HUES6 (cell line): Measurements from ENCODE around the gene DDAH1.

Source experiments
- H3K27ac ChIP-seq: 2 replicates; pipeline ENCODE4 v1.7.0; 2013; ENCODE audit warnings: low read depth, mild to moderate bottlenecking, low read length, inconsistent platforms
- H3K27me3 ChIP-seq: 2 replicates; pipeline ENCODE4 v1.6.1; 2013; ENCODE audit warnings: low read length; ENCODE audit not compliant: control insufficient read depth, insufficient read depth
- H3K36me3 ChIP-seq: 2 replicates; pipeline ENCODE4 v1.6.1; 2013; ENCODE audit warnings: low read length; ENCODE audit not compliant: control insufficient read depth, insufficient read depth
- H3K4me1 ChIP-seq: 2 replicates; pipeline ENCODE4 v1.6.1; 2013; ENCODE audit warnings: low read length; ENCODE audit not compliant: control insufficient read depth, insufficient read depth
- H3K4me3 ChIP-seq: 2 replicates; pipeline ENCODE4 v1.5.1; 2013; ENCODE audit warnings: low read depth, low read length
- H3K9ac ChIP-seq: one replicate; pipeline ENCODE4 v1.6.1; 2013; ENCODE audit warnings: mild to moderate bottlenecking, low read length
- H3K9me3 ChIP-seq: 2 replicates; pipeline ENCODE4 v1.6.1; 2013; ENCODE audit warnings: low read depth, low read length; ENCODE audit not compliant: control insufficient read depth, insufficient read depth

The DDAH1 gene

GRCh38 chr1:85413169-85413568 is 51.8 kb downstream of the DDAH1 start:
- Histone ChIP-seq H3K4me1 (peaks cover 19% of the 10 kb centered on the region), H3K36me3 (no peaks in the 10 kb centered on the region), H3K27me3 (no peaks in the 10 kb centered on the region), H3K4me3 (no peak overlapping the region), H3K9ac (no peak overlapping the region), H3K9me3 (no peaks in the 10 kb centered on the region), H3K27ac (no peak overlapping the region)

GRCh38 chr1:85411567-85412305 is 53.2 kb downstream of the DDAH1 start:
- no peaks in the 10 kb centered on the region for H3K36me3 ChIP-seq
- peaks cover 16% of the 10 kb centered on the region for H3K4me1 ChIP-seq
- no peaks in the 10 kb centered on the region for H3K9me3 ChIP-seq
- H3K4me3 ChIP-seq: no peak overlapping the region
- no peaks in the 10 kb centered on the region for H3K27me3 ChIP-seq
- no peak overlapping the region for H3K9ac ChIP-seq
- no peak overlapping the region for H3K27ac ChIP-seq

- no peaks in the 10 kb centered on the region for H3K27me3 ChIP-seq
- H3K4me3 ChIP-seq: no peak overlapping the region
- no peaks in the 10 kb centered on the region for H3K9me3 ChIP-seq
- peaks cover 18% of the 10 kb centered on the region for H3K4me1 ChIP-seq
- no peak overlapping the region for H3K9ac ChIP-seq
- H3K27ac ChIP-seq: no peak overlapping the region
- no peaks in the 10 kb centered on the region for H3K36me3 ChIP-seq
Observed at GRCh38 chr1:85409516-85409915, 55.4 kb downstream of the DDAH1 start.

- H3K9ac ChIP-seq: no peak overlapping the region
- H3K27me3 ChIP-seq: no peaks in the 10 kb centered on the region
- no peak overlapping the region for H3K27ac ChIP-seq
- H3K9me3 ChIP-seq: no peaks in the 10 kb centered on the region
- peaks cover 18% of the 10 kb centered on the region for H3K4me1 ChIP-seq
- no peaks in the 10 kb centered on the region for H3K36me3 ChIP-seq
- H3K4me3 ChIP-seq: no peak overlapping the region
Observed at GRCh38 chr1:85407746-85408377, 57.1 kb downstream of the DDAH1 start.

- H3K27me3 ChIP-seq: no peaks in the 10 kb centered on the region
- peaks cover 16% of the 10 kb centered on the region for H3K4me1 ChIP-seq
- no peak overlapping the region for H3K4me3 ChIP-seq
- H3K27ac ChIP-seq: no peak overlapping the region
- H3K36me3 ChIP-seq: no peaks in the 10 kb centered on the region
- no peaks in the 10 kb centered on the region for H3K9me3 ChIP-seq
- no peak overlapping the region for H3K9ac ChIP-seq
Observed at GRCh38 chr1:85406887-85407533, 57.9 kb downstream of the DDAH1 start.

- H3K27ac ChIP-seq: no peak overlapping the region
- H3K4me1 ChIP-seq: peaks cover 7% of the 10 kb centered on the region; the same call in 1 of the 2 replicates
- no peaks in the 10 kb centered on the region for H3K27me3 ChIP-seq
- H3K36me3 ChIP-seq: no peaks in the 10 kb centered on the region
- no peaks in the 10 kb centered on the region for H3K9me3 ChIP-seq
- no peak overlapping the region for H3K4me3 ChIP-seq
- no peak overlapping the region for H3K9ac ChIP-seq
Observed at GRCh38 chr1:85406081-85406480, 58.9 kb downstream of the DDAH1 start.

- no peak overlapping the region for H3K27ac ChIP-seq
- no peaks in the 10 kb centered on the region for H3K36me3 ChIP-seq
- H3K4me3 ChIP-seq: no peak overlapping the region
- H3K9ac ChIP-seq: no peak overlapping the region
- no peaks in the 10 kb centered on the region for H3K9me3 ChIP-seq
- no peaks in the 10 kb centered on the region for H3K27me3 ChIP-seq
- H3K4me1 ChIP-seq: peaks cover 8% of the 10 kb centered on the region; the same call in 1 of the 2 replicates
Observed at GRCh38 chr1:85404408-85404807, 60.6 kb downstream of the DDAH1 start.

- no peak overlapping the region for H3K9ac ChIP-seq
- H3K36me3 ChIP-seq: no peaks in the 10 kb centered on the region
- H3K4me3 ChIP-seq: no peak overlapping the region
- H3K27me3 ChIP-seq: no peaks in the 10 kb centered on the region
- H3K4me1 ChIP-seq: peaks cover 31% of the 10 kb centered on the region
- H3K9me3 ChIP-seq: no peaks in the 10 kb centered on the region
- H3K27ac ChIP-seq: no peak overlapping the region
Observed at GRCh38 chr1:85398391-85399064, 66.4 kb downstream of the DDAH1 start.

- Histone ChIP-seq H3K4me1 (peaks cover 38% of the 10 kb centered on the region), H3K9ac (no peak overlapping the region), H3K27ac (no peak overlapping the region; the same call in 1 of the 2 replicates)
Observed at GRCh38 chr1:85397490-85398032, 67.4 kb downstream of the DDAH1 start.

GRCh38 chr1:85396194-85396593 is 68.8 kb downstream of the DDAH1 start:
- no peaks in the 10 kb centered on the region for H3K27me3 ChIP-seq
- no peak overlapping the region for H3K4me3 ChIP-seq
- peaks cover 41% of the 10 kb centered on the region for H3K4me1 ChIP-seq
- no peaks in the 10 kb centered on the region for H3K36me3 ChIP-seq
- H3K9ac ChIP-seq: no peak overlapping the region
- H3K9me3 ChIP-seq: no peaks in the 10 kb centered on the region
- H3K27ac ChIP-seq: no peak overlapping the region

More at GRCh38 chr1:85397490-85398032, 67.4 kb downstream of the DDAH1 start:
- Histone ChIP-seq H3K36me3 (no peaks in the 10 kb centered on the region), H3K9me3 (no peaks in the 10 kb centered on the region), H3K27me3 (no peaks in the 10 kb centered on the region), H3K4me3 (no peak overlapping the region)
